Mesodermal cell (in vitro differentiated cells): ENCODE results near the gene OR4X1.
"Not testable (repeated sequence)": the region's sequence is repeated elsewhere in the genome, so short reads cannot be mapped to it uniquely, and the experiment has no call there.

Source experiments
- H3K27ac ChIP-seq: 2 replicates; pipeline ENCODE4 v1.7.0; 2013; ENCODE audit warnings: mild to moderate bottlenecking, low read depth, low read length, moderate library complexity; ENCODE audit not compliant: severe bottlenecking
- H3K36me3 ChIP-seq: 2 replicates; pipeline ENCODE4 v1.7.1; 2013; ENCODE audit warnings: mild to moderate bottlenecking, low read length, moderate library complexity; ENCODE audit not compliant: control insufficient read depth, insufficient read depth
- H3K4me1 ChIP-seq: one replicate; pipeline ENCODE4 v1.7.1; 2013; ENCODE audit warnings: mild to moderate bottlenecking, low read length; ENCODE audit not compliant: insufficient read depth, control insufficient read depth, poor library complexity, severe bottlenecking
- H3K4me3 ChIP-seq: 2 replicates; pipeline ENCODE4 v1.7.0; 2013; ENCODE audit warnings: low read length, control low read depth, mild to moderate bottlenecking; ENCODE audit not compliant: insufficient read depth, poor library complexity, severe bottlenecking; ENCODE audit errors: extremely low read depth
- H3K9me3 ChIP-seq: 2 replicates; pipeline ENCODE4 v1.7.1; 2013; ENCODE audit warnings: mild to moderate bottlenecking, low read length, moderate library complexity; ENCODE audit not compliant: control insufficient read depth
- WGBS, 2 experiments: methylation state at CpG; one replicate each; pipeline ENCODE4 v1.1.5; 2013; ENCODE audit warnings: missing lambda C conversion rate in 2 of 2; ENCODE audit not compliant: insufficient coverage in 2 of 2; 5-methylcytosine and 5-hydroxymethylcytosine counted together

OR4X1 gene

GRCh38 chr11:48305923-48306322 is 42.3 kb downstream of the OR4X1 start, which contains the start of gene OR4S1:
OR4S1 (plus strand) TSS chr11:48306223; CDS start chr11:48306223, 0 bp downstream.
- 40 to 67% methylated on average over 1 of the region's 1 CpG for WGBS, 2 experiments
- Histone ChIP-seq H3K27ac (no peak within 1 kb of the TSS), H3K4me1 (no peaks in the 10 kb centered on the region), H3K4me3 (no peak within 1 kb of the TSS), H3K36me3 (no peaks in the 10 kb centered on the region), H3K9me3 (peaks cover under 1% of the 10 kb centered on the region)

DNA sequence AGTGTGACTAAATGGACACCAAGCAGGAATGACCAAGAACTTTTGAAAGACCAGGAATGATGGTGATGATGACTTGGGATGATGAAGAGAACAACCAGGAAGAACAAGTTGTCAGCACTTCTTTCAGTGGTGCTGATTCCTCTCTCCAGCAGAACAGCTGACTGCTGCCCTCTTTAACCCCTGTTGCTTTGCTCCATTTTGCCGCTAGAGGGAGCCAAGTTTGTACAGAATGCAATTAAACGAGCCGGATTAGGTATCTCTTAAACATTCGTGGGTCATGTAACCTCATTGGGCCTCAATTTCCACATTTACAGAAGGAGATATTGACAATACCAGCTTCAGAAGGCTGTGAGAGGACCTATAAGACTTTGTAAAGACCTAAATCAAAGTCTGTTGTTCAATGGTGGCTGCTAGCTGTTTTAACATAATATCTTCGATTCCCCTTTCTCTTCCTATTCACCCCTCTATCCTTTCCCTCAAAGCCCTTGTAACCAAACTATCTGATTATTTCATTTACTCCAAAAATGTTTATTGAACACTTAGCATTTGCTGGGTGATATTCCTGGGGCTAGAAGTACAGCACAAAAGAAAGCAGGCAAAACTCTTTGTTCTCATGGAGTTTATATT is 44.2 kb downstream of the OR4X1 start:
- H3K27ac ChIP-seq, result no peak overlapping the region
- no peaks in the 10 kb centered on the region for H3K36me3 ChIP-seq
- WGBS, 2 experiments, result 28 to 40% methylated on average over 4 to 5 of the region's 5 CpGs
- H3K4me1 ChIP-seq, result no peaks in the 10 kb centered on the region
- no peak overlapping the region for H3K4me3 ChIP-seq
- H3K9me3 ChIP-seq, result peaks cover 7% of the 10 kb centered on the region

DNA sequence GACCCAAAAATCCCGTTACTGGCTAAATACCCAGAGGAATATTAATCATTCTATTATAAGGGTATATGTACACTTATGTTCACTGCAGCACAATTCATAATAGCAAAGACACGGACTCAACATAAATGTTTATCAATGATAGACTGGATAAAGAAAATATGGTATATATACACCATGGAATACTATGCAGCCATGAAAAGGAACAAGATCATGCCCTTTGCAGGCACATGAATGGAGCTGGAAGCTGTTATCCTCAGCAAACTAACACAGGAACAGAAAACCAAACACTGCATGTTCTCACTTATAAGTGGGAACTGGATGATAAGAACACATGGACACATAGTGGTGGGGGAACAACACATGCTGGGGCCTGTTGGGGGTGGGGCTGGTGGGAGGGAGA is 49.9 kb downstream of the OR4X1 start:
- peaks cover 33% of the 10 kb centered on the region for H3K9me3 ChIP-seq
- H3K27ac ChIP-seq, H3K4me3 ChIP-seq, H3K4me1 ChIP-seq, H3K36me3 ChIP-seq: not testable (repeated sequence)
- WGBS, 2 experiments, result no CpG with 5 or more reads among the region's 2 CpGs
